ENCODE results near the gene SLC16A11.
A peak's percentile ranks its signal among the peaks of the same experiment; 100 is the strongest.
"Not testable (repeated sequence)": the region's sequence is repeated elsewhere in the genome, so short reads cannot be mapped to it uniquely, and the experiment has no call there.

The SLC16A11 gene

GRCh38 chr17:7005716-7006115 lies 38.2 kb downstream of the SLC16A11 start:
- no peak for DNase-seq (ENCODE audit: low spot score)

- DNase-seq (ENCODE audit: low spot score): peak; percentile 60
These were observed 39.3 kb downstream of the SLC16A11 start for GRCh38 chr17:7004398-7005253.

- no peak for DNase-seq (ENCODE audit: low spot score)
These were observed 40.1 kb downstream of the SLC16A11 start for GRCh38 chr17:7003745-7004144.

GRCh38 chr17:7002288-7003047 lies 41.4 kb downstream of the SLC16A11 start:
- DNase-seq (ENCODE audit: low spot score): no peak

GRCh38 chr17:7001318-7001961 lies 42.5 kb downstream of the SLC16A11 start:
- DNase-seq (ENCODE audit: low spot score): peak; percentile 40

- DNase-seq (ENCODE audit: low spot score): no peak
These were observed 44.9 kb downstream of the SLC16A11 start for GRCh38 chr17:6998855-6999508.

GRCh38 chr17:6997171-6997570 lies 46.7 kb downstream of the SLC16A11 start:
- DNase-seq (ENCODE audit: low spot score): no peak

GRCh38 chr17:6996256-6997011 lies 47.5 kb downstream of the SLC16A11 start:
- DNase-seq (ENCODE audit: low spot score): no peak

- peak; percentile 38 for DNase-seq (ENCODE audit: low spot score)
These were observed 48.2 kb downstream of the SLC16A11 start, which contains the start of gene ALOX12 for GRCh38 chr17:6995500-6996255. Gene ALOX12, plus strand, starts transcription at chr17:6996049. Its CDS starts 69 bp downstream, at chr17:6996118.

- DNase-seq (ENCODE audit: low spot score): no peak
These were observed 49.1 kb downstream of the SLC16A11 start for GRCh38 chr17:6994666-6995256.

- DNase-seq (ENCODE audit: low spot score): no peak
These were observed 49.7 kb downstream of the SLC16A11 start for GRCh38 chr17:6994118-6994598.

- not testable (repeated sequence) for DNase-seq (ENCODE audit: low spot score)
These were observed 50.3 kb downstream of the SLC16A11 start for GRCh38 chr17:6993613-6994056.

All from AG20443 (cell line).